ENCODE measurements around the gene YTHDF1. TPM values are rescaled to one million over a fixed set of nuclear protein-coding genes. Genes with fewer than 3 reads are reported as not detected.
"Not testable (repeated sequence)": the region's sequence is repeated elsewhere in the genome, so short reads cannot be mapped to it uniquely, and the experiment has no call there.

The YTHDF1 gene
- total and polyA plus RNA-seq, 2 donors: 18.6 to 38.2 TPM

DNA sequence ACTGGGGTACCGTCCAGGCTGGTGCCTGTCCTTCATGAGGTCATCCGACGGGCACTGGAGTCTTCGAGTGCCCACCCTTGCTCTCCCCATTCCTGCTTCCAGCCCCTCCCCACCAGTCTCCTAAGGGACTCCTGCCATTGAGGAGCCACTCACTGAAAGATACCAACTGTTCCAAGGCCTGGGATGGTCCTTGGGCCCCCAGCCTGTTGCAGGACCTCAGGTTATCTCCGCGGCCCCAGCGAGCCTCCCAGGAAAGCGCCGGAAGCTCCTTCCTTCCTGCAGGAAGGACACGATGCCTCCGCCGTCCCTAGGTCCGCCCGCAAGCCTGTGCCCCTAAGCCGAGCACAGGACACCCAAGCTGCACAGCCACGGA is 37.1 kb upstream of the YTHDF1 start:
- Histone ChIP-seq H3K4me1 (ENCODE audit: control insufficient read depth in 2 of 2, insufficient read depth in 2 of 2, low read length in 2 of 2) (peaks cover 0 to 3% of the 10 kb centered on the region in 2 donors), H3K4me3 (ENCODE audit: low read length in 2 of 2) (no peak overlapping the region), H3K36me3 (ENCODE audit: control insufficient read depth in 2 of 2, insufficient read depth in 2 of 2, low read length in 1 of 2) (no peaks in the 10 kb centered on the region), H3K9me3 (ENCODE audit: control insufficient read depth in 2 of 2, insufficient read depth in 1 of 2, low read length in 1 of 2) (no peaks in the 10 kb centered on the region), H3K27ac (ENCODE audit: low read depth in 1 of 2, low read length in 1 of 2) (no peak overlapping the region), H3K27me3 (ENCODE audit: control insufficient read depth in 2 of 2, insufficient read depth in 1 of 2, low read length in 1 of 2) (peaks cover 58 to 87% of the 10 kb centered on the region in 2 donors)
- DNase-seq (ENCODE audit: low read depth in 6 of 9, low spot score in 9 of 9): no peak
- 13% methylated on average over 16 of the region's 16 CpGs for WGBS

DNA sequence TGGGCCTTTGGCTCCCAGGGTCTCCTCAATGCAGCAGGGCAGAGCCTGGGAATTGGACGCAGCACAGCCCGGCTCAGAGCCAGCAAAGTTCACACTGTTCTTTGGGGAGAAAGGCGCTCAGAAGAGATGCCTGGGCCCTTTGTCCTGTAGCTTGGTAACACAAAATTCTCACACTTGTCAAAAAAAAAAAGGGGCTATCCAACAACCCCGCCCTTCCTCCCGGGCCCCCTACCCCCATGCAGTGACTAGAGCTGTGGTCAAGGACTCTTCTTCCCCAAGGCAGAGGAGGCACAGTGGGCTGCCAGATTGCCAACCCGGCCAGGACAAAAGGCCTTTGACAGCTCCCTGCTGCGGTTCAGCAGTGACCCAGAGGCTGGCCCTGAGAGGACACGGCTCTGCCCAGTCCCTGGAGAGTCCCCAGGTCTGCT is 36.4 kb upstream of the YTHDF1 start:
- H3K9me3 ChIP-seq (ENCODE audit: control insufficient read depth in 2 of 2, insufficient read depth in 1 of 2, low read length in 1 of 2): no peaks in the 10 kb centered on the region
- peaks cover 62 to 90% of the 10 kb centered on the region in 2 donors for H3K27me3 ChIP-seq (ENCODE audit: control insufficient read depth in 2 of 2, insufficient read depth in 1 of 2, low read length in 1 of 2)
- DNase-seq (ENCODE audit: low read depth in 6 of 9, low spot score in 9 of 9): no peak
- no peak overlapping the region for H3K4me3 ChIP-seq (ENCODE audit: low read length in 2 of 2)
- no peaks in the 10 kb centered on the region for H3K36me3 ChIP-seq (ENCODE audit: control insufficient read depth in 2 of 2, insufficient read depth in 2 of 2, low read length in 1 of 2)
- no peaks in the 10 kb centered on the region for H3K4me1 ChIP-seq (ENCODE audit: control insufficient read depth in 2 of 2, insufficient read depth in 2 of 2, low read length in 2 of 2)
- no peak overlapping the region for H3K27ac ChIP-seq (ENCODE audit: low read depth in 1 of 2, low read length in 1 of 2)
- WGBS: 68% methylated on average over 8 of the region's 8 CpGs

DNA sequence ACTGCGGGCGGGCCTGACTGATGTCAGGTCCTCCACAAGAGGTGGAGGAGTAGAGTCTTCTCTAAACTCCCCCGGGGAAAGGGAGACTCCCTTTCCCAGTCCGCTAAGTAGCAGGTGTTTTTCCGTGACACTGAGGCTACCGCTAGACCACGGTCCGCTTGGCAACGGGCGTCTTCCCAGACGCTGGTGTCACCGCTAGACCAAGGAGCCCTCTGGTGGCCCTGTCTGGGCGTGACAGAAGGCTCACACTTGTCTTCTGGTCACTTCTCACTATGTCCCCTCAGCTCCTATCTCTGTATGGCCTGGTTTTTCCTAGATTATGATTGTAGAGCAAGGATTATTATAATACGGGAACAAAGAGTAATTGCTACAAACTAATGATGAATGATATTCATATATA is 35.4 kb upstream of the YTHDF1 start:
- peaks cover 62 to 91% of the 10 kb centered on the region in 2 donors for H3K27me3 ChIP-seq (ENCODE audit: control insufficient read depth in 2 of 2, insufficient read depth in 1 of 2, low read length in 1 of 2)
- not testable (repeated sequence) for DNase-seq (ENCODE audit: low read depth in 6 of 9, low spot score in 9 of 9); H3K4me3 ChIP-seq (ENCODE audit: low read length in 2 of 2); H3K9me3 ChIP-seq (ENCODE audit: control insufficient read depth in 2 of 2, insufficient read depth in 1 of 2, low read length in 1 of 2); H3K27ac ChIP-seq (ENCODE audit: low read depth in 1 of 2, low read length in 1 of 2); H3K36me3 ChIP-seq (ENCODE audit: control insufficient read depth in 2 of 2, insufficient read depth in 2 of 2, low read length in 1 of 2); H3K4me1 ChIP-seq (ENCODE audit: control insufficient read depth in 2 of 2, insufficient read depth in 2 of 2, low read length in 2 of 2)
- 41% methylated on average over 12 of the region's 14 CpGs for WGBS

DNA sequence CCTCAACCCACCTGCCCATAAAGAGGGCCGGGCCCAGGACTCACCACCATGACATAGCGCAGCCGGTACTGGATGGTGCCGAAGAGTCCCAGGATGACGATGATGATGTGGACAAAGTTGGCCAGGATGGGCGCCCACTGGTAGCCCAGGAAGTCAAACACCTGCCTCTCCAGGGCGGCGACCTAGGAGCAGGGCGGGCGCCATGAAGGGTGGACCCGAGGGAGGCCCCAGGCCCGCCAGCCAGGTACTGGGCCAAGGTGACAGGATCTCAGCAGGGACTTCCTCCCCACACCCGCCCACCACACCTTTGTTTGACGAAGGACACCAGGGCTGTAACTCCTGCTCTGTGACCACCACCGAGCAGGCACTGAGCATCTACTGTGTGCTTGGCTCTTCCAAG is 34.0 kb upstream of the YTHDF1 start:
- no peak overlapping the region for H3K27ac ChIP-seq (ENCODE audit: low read depth in 1 of 2, low read length in 1 of 2)
- DNase-seq (ENCODE audit: low read depth in 6 of 9, low spot score in 9 of 9): no peak
- no peaks in the 10 kb centered on the region for H3K9me3 ChIP-seq (ENCODE audit: control insufficient read depth in 2 of 2, insufficient read depth in 1 of 2, low read length in 1 of 2)
- 93% methylated on average over 15 of the region's 15 CpGs for WGBS
- no peak overlapping the region for H3K4me3 ChIP-seq (ENCODE audit: low read length in 2 of 2)
- H3K27me3 ChIP-seq (ENCODE audit: control insufficient read depth in 2 of 2, insufficient read depth in 1 of 2, low read length in 1 of 2): peaks cover 50 to 86% of the 10 kb centered on the region in 2 donors
- H3K36me3 ChIP-seq (ENCODE audit: control insufficient read depth in 2 of 2, insufficient read depth in 2 of 2, low read length in 1 of 2): no peaks in the 10 kb centered on the region
- H3K4me1 ChIP-seq (ENCODE audit: control insufficient read depth in 2 of 2, insufficient read depth in 2 of 2, low read length in 2 of 2): no peaks in the 10 kb centered on the region

DNA sequence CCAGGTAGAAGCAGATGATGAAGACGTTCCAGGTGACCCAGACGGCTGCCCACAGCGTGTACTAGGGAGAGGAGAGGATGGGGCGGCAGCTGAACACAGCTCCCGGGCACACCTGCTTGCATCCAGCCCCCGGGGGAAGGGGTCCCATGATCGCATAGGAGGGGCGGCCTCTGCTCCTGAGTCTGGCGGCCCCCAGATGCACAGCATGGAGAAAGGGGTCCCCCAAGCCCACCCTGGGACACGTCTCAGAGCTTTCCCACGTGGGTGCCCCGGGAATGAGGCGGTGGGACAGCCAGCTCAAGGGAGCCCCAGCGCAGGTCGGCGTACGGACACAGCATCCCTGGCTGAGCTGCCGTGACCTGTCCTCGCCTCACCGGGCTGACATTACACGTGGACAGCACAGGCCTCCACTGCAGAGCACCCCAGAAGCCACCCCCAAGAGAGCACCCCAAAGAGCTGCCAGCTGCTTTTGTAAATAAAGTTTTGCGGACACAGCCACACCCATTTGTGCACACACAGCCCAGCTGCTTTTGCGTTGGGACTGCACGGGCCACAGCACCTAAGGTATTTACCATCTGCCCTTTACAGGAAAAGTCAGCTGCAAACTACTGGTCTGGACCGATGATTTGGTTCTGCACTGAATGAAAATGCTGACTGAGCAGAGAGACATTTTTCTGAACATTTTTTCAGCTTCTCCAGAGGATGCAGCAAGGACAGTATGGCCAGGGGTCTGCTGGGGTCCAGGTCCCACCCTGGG is 33.1 kb upstream of the YTHDF1 start:
- Histone ChIP-seq H3K4me1 (ENCODE audit: control insufficient read depth in 2 of 2, insufficient read depth in 2 of 2, low read length in 2 of 2) (no peaks in the 10 kb centered on the region), H3K9me3 (ENCODE audit: control insufficient read depth in 2 of 2, insufficient read depth in 1 of 2, low read length in 1 of 2) (no peaks in the 10 kb centered on the region), H3K4me3 (ENCODE audit: low read length in 2 of 2) (no peak overlapping the region), H3K27me3 (ENCODE audit: control insufficient read depth in 2 of 2, insufficient read depth in 1 of 2, low read length in 1 of 2) (peaks cover 41 to 84% of the 10 kb centered on the region in 2 donors), H3K36me3 (ENCODE audit: control insufficient read depth in 2 of 2, insufficient read depth in 2 of 2, low read length in 1 of 2) (no peaks in the 10 kb centered on the region), H3K27ac (ENCODE audit: low read depth in 1 of 2, low read length in 1 of 2) (no peak overlapping the region)
- 82% methylated on average over 25 of the region's 25 CpGs for WGBS
- DNase-seq (ENCODE audit: low read depth in 6 of 9, low spot score in 9 of 9): no peak

DNA sequence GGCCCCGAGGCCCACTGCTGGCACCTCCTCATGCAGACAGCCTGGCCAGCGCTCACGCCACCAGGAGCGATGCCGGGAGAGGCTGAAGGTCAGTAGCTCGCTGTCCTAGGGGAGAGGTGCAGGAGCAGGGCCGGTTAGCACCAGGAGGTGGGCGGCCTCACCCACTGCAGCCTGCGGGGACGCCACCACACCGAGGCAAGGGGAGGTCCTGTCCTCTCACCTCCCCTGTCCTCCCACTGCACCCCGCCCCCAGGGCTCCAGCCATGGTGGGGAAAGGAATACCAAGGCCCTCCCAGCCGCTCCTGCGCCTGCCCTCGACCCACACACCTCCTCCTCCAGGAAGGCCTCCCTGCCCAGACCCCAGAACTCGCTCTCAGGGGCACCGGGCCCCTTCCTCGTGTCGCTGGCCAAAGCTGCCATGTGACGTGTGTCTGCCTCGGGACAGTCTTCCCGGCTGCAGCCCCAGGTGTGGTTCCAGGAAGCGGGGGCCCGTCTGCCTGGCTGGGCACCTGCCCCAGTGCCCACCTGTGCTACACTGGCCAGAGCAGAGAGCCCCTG is 31.8 kb upstream of the YTHDF1 start:
- H3K4me3 ChIP-seq (ENCODE audit: low read length in 2 of 2): no peak overlapping the region
- DNase-seq (ENCODE audit: low read depth in 6 of 9, low spot score in 9 of 9): no peak
- no peaks in the 10 kb centered on the region for H3K36me3 ChIP-seq (ENCODE audit: control insufficient read depth in 2 of 2, insufficient read depth in 2 of 2, low read length in 1 of 2)
- no peaks in the 10 kb centered on the region for H3K9me3 ChIP-seq (ENCODE audit: control insufficient read depth in 2 of 2, insufficient read depth in 1 of 2, low read length in 1 of 2)
- 81% methylated on average over 24 of the region's 24 CpGs for WGBS
- no peak overlapping the region for H3K27ac ChIP-seq (ENCODE audit: low read depth in 1 of 2, low read length in 1 of 2)
- no peaks in the 10 kb centered on the region for H3K4me1 ChIP-seq (ENCODE audit: control insufficient read depth in 2 of 2, insufficient read depth in 2 of 2, low read length in 2 of 2)
- peaks cover 29 to 74% of the 10 kb centered on the region in 2 donors for H3K27me3 ChIP-seq (ENCODE audit: control insufficient read depth in 2 of 2, insufficient read depth in 1 of 2, low read length in 1 of 2)

DNA sequence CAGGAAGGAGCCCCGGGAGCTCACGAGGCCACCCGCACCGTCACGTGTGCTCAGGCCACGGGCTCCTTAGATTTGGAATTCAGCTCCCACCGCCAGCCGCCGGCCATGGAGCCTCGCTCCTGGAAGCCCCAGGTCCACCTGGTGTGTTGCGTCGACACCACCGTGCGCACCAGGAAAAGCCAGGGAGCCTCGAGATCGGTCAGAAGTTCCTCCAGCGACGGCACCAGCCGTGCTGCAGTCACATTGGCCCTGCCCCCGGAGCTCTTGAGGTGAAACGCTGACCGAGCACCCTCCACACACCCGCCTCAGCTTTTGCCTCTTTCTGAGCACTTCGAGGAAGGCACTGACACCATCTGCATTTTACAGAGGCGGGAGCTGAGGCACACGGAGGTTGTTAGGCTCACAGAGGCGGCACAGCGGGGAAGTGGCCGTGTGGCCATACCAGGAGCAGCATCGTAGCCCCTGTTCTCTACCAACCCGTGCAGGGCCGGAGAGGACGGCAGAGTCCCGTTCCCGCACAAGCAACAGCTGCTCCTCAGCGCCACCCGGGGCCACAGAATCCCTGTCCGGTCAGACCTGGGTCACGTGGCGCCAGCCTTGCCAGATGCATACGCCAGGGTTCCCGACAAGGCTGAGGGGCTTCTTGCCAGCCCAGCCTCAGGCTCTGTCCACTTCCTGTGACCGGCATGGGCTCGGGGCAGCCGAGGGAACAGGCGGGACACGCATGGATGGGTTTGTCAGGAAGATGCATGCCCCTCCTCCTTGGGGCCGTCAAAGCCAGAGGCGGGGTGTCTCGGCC is 30.8 kb upstream of the YTHDF1 start:
- DNase-seq (ENCODE audit: low read depth in 6 of 9, low spot score in 9 of 9): no peak
- H3K9me3 ChIP-seq (ENCODE audit: control insufficient read depth in 2 of 2, insufficient read depth in 1 of 2, low read length in 1 of 2): no peaks in the 10 kb centered on the region
- no peak overlapping the region for H3K27ac ChIP-seq (ENCODE audit: low read depth in 1 of 2, low read length in 1 of 2)
- H3K27me3 ChIP-seq (ENCODE audit: control insufficient read depth in 2 of 2, insufficient read depth in 1 of 2, low read length in 1 of 2): peaks cover 18 to 66% of the 10 kb centered on the region in 2 donors
- 41% methylated on average over 50 of the region's 50 CpGs for WGBS
- no peaks in the 10 kb centered on the region for H3K4me1 ChIP-seq (ENCODE audit: control insufficient read depth in 2 of 2, insufficient read depth in 2 of 2, low read length in 2 of 2)
- no peak overlapping the region for H3K4me3 ChIP-seq (ENCODE audit: low read length in 2 of 2)
- no peaks in the 10 kb centered on the region for H3K36me3 ChIP-seq (ENCODE audit: control insufficient read depth in 2 of 2, insufficient read depth in 2 of 2, low read length in 1 of 2)

DNA sequence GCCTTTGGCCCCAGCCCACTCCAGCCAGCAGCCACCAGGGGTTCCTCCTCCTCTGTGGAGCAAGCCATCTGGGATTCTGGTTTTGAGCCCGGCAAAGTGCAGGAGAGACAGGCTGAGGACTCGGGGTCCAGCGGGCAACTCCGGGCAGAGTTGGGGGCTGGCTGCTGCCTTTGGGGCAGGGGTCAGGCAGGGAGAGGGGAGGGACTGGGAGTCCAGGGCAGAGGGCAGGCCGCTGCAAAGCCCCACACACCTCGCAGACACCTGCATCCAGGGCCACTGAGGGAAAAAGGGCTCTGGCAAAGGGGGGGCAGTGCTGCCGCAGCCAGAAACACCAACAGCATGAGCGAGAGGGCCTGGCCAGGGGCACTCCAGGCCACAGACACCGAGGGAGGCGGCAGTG is 28.5 kb upstream of the YTHDF1 start:
- 92% methylated on average over 10 of the region's 10 CpGs for WGBS
- Histone ChIP-seq H3K9me3 (ENCODE audit: control insufficient read depth in 2 of 2, insufficient read depth in 1 of 2, low read length in 1 of 2) (no peaks in the 10 kb centered on the region), H3K4me3 (ENCODE audit: low read length in 2 of 2) (no peak overlapping the region), H3K27me3 (ENCODE audit: control insufficient read depth in 2 of 2, insufficient read depth in 1 of 2, low read length in 1 of 2) (peaks cover 16 to 51% of the 10 kb centered on the region in 2 donors), H3K4me1 (ENCODE audit: control insufficient read depth in 2 of 2, insufficient read depth in 2 of 2, low read length in 2 of 2) (no peaks in the 10 kb centered on the region), H3K36me3 (ENCODE audit: control insufficient read depth in 2 of 2, insufficient read depth in 2 of 2, low read length in 1 of 2) (no peaks in the 10 kb centered on the region), H3K27ac (ENCODE audit: low read depth in 1 of 2, low read length in 1 of 2) (no peak overlapping the region)
- DNase-seq (ENCODE audit: low read depth in 6 of 9, low spot score in 9 of 9): no peak

DNA sequence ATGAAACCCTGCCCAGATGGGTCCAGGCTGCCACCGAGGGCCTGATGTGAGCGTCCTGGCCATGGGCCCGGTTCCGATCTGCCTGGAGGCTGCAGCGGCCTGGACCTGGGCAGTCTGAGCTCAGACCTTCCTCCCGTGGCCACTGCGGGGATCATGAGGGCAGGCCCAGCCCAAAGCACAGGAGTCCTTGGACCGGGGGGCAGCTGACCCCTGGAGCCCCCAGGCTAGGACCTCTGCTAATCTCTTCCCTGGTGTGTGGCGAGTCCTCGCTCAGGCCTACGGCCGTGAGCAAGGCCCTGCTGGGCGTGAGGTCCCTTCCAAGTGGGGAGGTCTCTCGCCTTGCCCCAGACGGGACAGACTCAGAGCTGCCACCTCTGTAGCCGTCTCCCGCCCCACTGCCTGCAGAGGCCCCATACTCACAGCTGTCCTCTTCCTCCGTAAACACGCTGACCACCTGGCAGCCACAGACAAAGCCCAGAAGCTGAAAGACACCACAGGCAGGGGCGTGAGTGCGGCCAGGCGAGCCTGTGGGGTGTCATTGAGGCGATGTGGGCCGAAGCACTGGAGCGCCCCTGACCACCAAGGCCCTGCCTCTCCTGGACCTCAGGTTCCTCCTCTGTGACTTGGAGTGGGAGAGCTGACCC is 27.8 kb upstream of the YTHDF1 start:
- 89% methylated on average over 25 of the region's 25 CpGs for WGBS

More for the DNA sequence above, 27.8 kb upstream of the YTHDF1 start:
- Histone ChIP-seq H3K36me3 (ENCODE audit: control insufficient read depth in 2 of 2, insufficient read depth in 2 of 2, low read length in 1 of 2) (no peaks in the 10 kb centered on the region), H3K27me3 (ENCODE audit: control insufficient read depth in 2 of 2, insufficient read depth in 1 of 2, low read length in 1 of 2) (peaks cover 16 to 45% of the 10 kb centered on the region in 2 donors), H3K9me3 (ENCODE audit: control insufficient read depth in 2 of 2, insufficient read depth in 1 of 2, low read length in 1 of 2) (no peaks in the 10 kb centered on the region), H3K4me3 (ENCODE audit: low read length in 2 of 2) (no peak overlapping the region), H3K27ac (ENCODE audit: low read depth in 1 of 2, low read length in 1 of 2) (no peak overlapping the region), H3K4me1 (ENCODE audit: control insufficient read depth in 2 of 2, insufficient read depth in 2 of 2, low read length in 2 of 2) (no peaks in the 10 kb centered on the region)
- DNase-seq (ENCODE audit: low read depth in 6 of 9, low spot score in 9 of 9): no peak

Measured in thymus (tissue), 11 donors.